OCI-LY7 (cell line): ENCODE results near the gene ILDR2. TPM values are rescaled to one million over a fixed set of nuclear protein-coding genes. Genes with fewer than 3 reads are reported as not detected.

ENCODE experiments used
- BruUV-seq: library from RNA; stranded (reverse); fragments of 400-500 nt; replicated peaks from 2 replicates; lab custom pipeline; 2021; lab: Mats Ljungman, UMichigan
- CTCF ChIA-PET: fragments of 300-600 bp; sonication (Branson Sonifier 250); formaldehyde crosslinking; loops from one replicate; lab custom pipeline; 2022; ENCODE audit warnings: antibody characterized with exemption; ENCODE audit not compliant: unreplicated experiment; lab: Charles Lee
- POLR2A ChIA-PET: fragments of 300-600 bp; sonication (Branson Sonifier 250); formaldehyde crosslinking; loops from one replicate; lab custom pipeline; 2022; ENCODE audit warnings: antibody characterized with exemption; lab: Charles Lee
- DNase-seq: peaks from one replicate; pipeline ENCODE4 v3.0.0-alpha.2; 2015; ENCODE audit warnings: low spot score
- H2AFZ ChIP-seq: fragments of 200-600 bp; sonication (generic), shearing (Covaris generic); 2 replicates; pipeline ENCODE4 v1.6.1; 2014; ENCODE audit warnings: mild to moderate bottlenecking, antibody characterized with exemption, low read length, moderate library complexity
- H3K27ac ChIP-seq: fragments of 200-600 bp; sonication (generic); 2 replicates; pipeline ENCODE4 v1.5.1; 2014; ENCODE audit warnings: mixed run types, low read depth, mild to moderate bottlenecking, moderate library complexity, low read length, inconsistent platforms; ENCODE audit not compliant: poor library complexity, severe bottlenecking
- H3K36me3 ChIP-seq: fragments of 200-600 bp; sonication (generic); 2 replicates; pipeline ENCODE4 v1.6.1; 2014; ENCODE audit warnings: mild to moderate bottlenecking, antibody characterized with exemption, low read length, moderate library complexity, mixed read lengths; ENCODE audit not compliant: insufficient read depth
- H3K4me1 ChIP-seq: fragments of 200-600 bp; sonication (generic); 2 replicates; pipeline ENCODE4 v1.5.1; 2014; ENCODE audit warnings: mild to moderate bottlenecking, low read length; ENCODE audit not compliant: insufficient read depth, poor library complexity, severe bottlenecking
- H3K4me2 ChIP-seq: fragments of 200-600 bp; sonication (generic); 2 replicates; pipeline ENCODE4 v1.6.1; 2014; ENCODE audit warnings: mild to moderate bottlenecking, low read length
- H3K4me3 ChIP-seq: fragments of 200-600 bp; sonication (generic); 2 replicates; pipeline ENCODE4 v1.5.1; 2014; ENCODE audit warnings: mild to moderate bottlenecking, low read depth, low read length; ENCODE audit not compliant: poor library complexity, severe bottlenecking
- H3K79me2 ChIP-seq: fragments of 200-600 bp; sonication (generic); 2 replicates; pipeline ENCODE4 v1.6.1; 2016; ENCODE audit warnings: low read depth, mild to moderate bottlenecking, low read length, moderate library complexity, mixed read lengths; ENCODE audit not compliant: insufficient read depth
- H3K9me2 ChIP-seq: fragments of 200-600 bp; sonication (generic); 2 replicates; pipeline ENCODE4 v1.6.1; 2016; ENCODE audit warnings: mild to moderate bottlenecking, low read length, mixed read lengths; ENCODE audit not compliant: insufficient read depth
- H3K9me3 ChIP-seq: fragments of 200-600 bp; sonication (generic); 2 replicates; pipeline ENCODE4 v1.6.1; 2014; ENCODE audit warnings: mild to moderate bottlenecking, mixed run types, low read length, mixed read lengths
- H4K20me1 ChIP-seq: fragments of 200-600 bp; sonication (generic); 2 replicates; pipeline ENCODE4 v1.6.1; 2014; ENCODE audit warnings: mild to moderate bottlenecking, antibody characterized with exemption, low read length, moderate library complexity, mixed read lengths; ENCODE audit not compliant: insufficient read depth
- CTCF ChIP-seq: fragments of 200-600 bp; sonication (generic); conservative IDR thresholded peaks from 2 replicates; pipeline ENCODE4 v1.5.1; 2014; ENCODE audit warnings: mild to moderate bottlenecking, antibody characterized with exemption, low read length, moderate library complexity, mixed read lengths
- EZH2phosphoT487 ChIP-seq: fragments of 200-600 bp; sonication (generic); IDR thresholded peaks from 2 replicates; pipeline ENCODE4 v1.6.1; 2018; ENCODE audit warnings: low read depth, borderline replicate concordance, mild to moderate bottlenecking, mixed run types, antibody characterized with exemption, low read length, moderate library complexity, mixed read lengths
- intact Hi-C: fragments of 100-400 bp; cut with micrococcal nuclease; formaldehyde crosslinking; loops from one replicate; pipeline ENCODE4 v1.10.0; 2022; ENCODE audit not compliant: unreplicated experiment
- total RNA-seq, 2 experiments: library from RNA; depleted of rRNA in 1 of 2; stranded (reverse); fragments of >200 nt in 1 of 2; shearing (Covaris generic) in 1 of 2; gene quantifications; 2 replicates each; pipeline ENCODE4 v1.2.3, GENCODE V29; 2014 to 2022

The ILDR2 gene
- total RNA-seq, 2 experiments from 2014 or later, result 3.2 to 5.3 TPM

GRCh38 chr1:166937329-166937728 lies 38.0 kb downstream of the ILDR2 start:
- Histone ChIP-seq H3K4me3 (no peak overlapping the region), H2AFZ (no peak overlapping the region), H3K79me2 (no peaks in the 10 kb centered on the region), H3K36me3 (no peaks in the 10 kb centered on the region), H3K27ac (no peak overlapping the region), H4K20me1 (no peaks in the 10 kb centered on the region), H3K9me2 (no peaks in the 10 kb centered on the region), H3K9me3 (no peaks in the 10 kb centered on the region), H3K4me2 (no peak overlapping the region), H3K4me1 (peaks cover 6% of the 10 kb centered on the region)
- ChIA-PET POLR2A (no interaction called here), CTCF (no interaction called here)
- TF ChIP-seq CTCF, result no peak
- no peak for TF ChIP-seq EZH2phosphoT487
- no TSS peak for BruUV-seq
- intact Hi-C loops, result no loop called here
- DNase-seq, result no peak

- H3K4me2 ChIP-seq, result no peak overlapping the region
- intact Hi-C loops, result no loop called here
- TF ChIP-seq EZH2phosphoT487, result no peak
- no peak for TF ChIP-seq CTCF
- H2AFZ ChIP-seq, result no peak overlapping the region
- BruUV-seq, result no TSS peak
- no peak overlapping the region for H3K4me3 ChIP-seq
- H3K4me1 ChIP-seq, result peaks cover 14% of the 10 kb centered on the region
- H3K79me2 ChIP-seq, result no peaks in the 10 kb centered on the region
- H4K20me1 ChIP-seq, result no peaks in the 10 kb centered on the region
- ChIA-PET CTCF (no interaction called here), POLR2A (interaction anchor here (1.2 kb wide), 1 partner anchor 10 kb away, joined by 4 read pairs; no protein-coding TSS in a partner anchor)
- no peak overlapping the region for H3K27ac ChIP-seq
- no peaks in the 10 kb centered on the region for H3K36me3 ChIP-seq
- no peak for DNase-seq
- no peaks in the 10 kb centered on the region for H3K9me3 ChIP-seq
- H3K9me2 ChIP-seq, result no peaks in the 10 kb centered on the region
These were observed 41.7 kb downstream of the ILDR2 start for GRCh38 chr1:166933633-166934032.

- ChIA-PET POLR2A (interaction anchor here (1.2 kb wide), 1 partner anchor 10 kb away, joined by 4 read pairs; no protein-coding TSS in a partner anchor), CTCF (no interaction called here)
- BruUV-seq, result no TSS peak
- intact Hi-C loops, result no loop called here
- H3K9me3 ChIP-seq, result no peaks in the 10 kb centered on the region
- DNase-seq, result peak; percentile 7
- no peaks in the 10 kb centered on the region for H3K36me3 ChIP-seq
- H4K20me1 ChIP-seq, result no peaks in the 10 kb centered on the region
- TF ChIP-seq CTCF (no peak), EZH2phosphoT487 (no peak)
- no peak overlapping the region for H3K4me3 ChIP-seq
- peaks cover 14% of the 10 kb centered on the region for H3K4me1 ChIP-seq
- H3K27ac ChIP-seq, result no peak overlapping the region
- H3K79me2 ChIP-seq, result no peaks in the 10 kb centered on the region
- no peak overlapping the region for H3K4me2 ChIP-seq
- H2AFZ ChIP-seq, result no peak overlapping the region
- H3K9me2 ChIP-seq, result no peaks in the 10 kb centered on the region
These were observed 42.2 kb downstream of the ILDR2 start for GRCh38 chr1:166933140-166933539.
